GM12878 (cell line): ENCODE data around the gene ATP4A. TPM values are rescaled to one million over a fixed set of nuclear protein-coding genes. Genes with fewer than 3 reads are reported as not detected.
A peak's percentile ranks its signal among the peaks of the same experiment; 100 is the strongest.

ENCODE experiments used
- ATAC-seq: fragments of 200-7000 bp; cut with Tn5 transposase; 3 replicates; pipeline ENCODE4 v1.9.1; 2020; ENCODE audit warnings: mild to moderate bottlenecking, moderate library complexity
- BruUV-seq: library from RNA; stranded (reverse); fragments of 400-500 nt; replicated peaks from 2 replicates; lab custom pipeline; 2021; lab: Mats Ljungman, UMichigan
- CTCF ChIA-PET: fragments of 300-600 bp; sonication (Branson Sonifier 250); formaldehyde crosslinking; extraction: SDS; loops from one replicate; lab custom pipeline; 2021; ENCODE audit warnings: inconsistent platforms; lab: Yijun Ruan, JAX
- POLR2A ChIA-PET: fragments of 350-600 bp; formaldehyde crosslinking; extraction: SDS; loops from one replicate; lab custom pipeline; 2021; ENCODE audit warnings: inconsistent platforms; lab: Charles Lee
- RAD21 ChIA-PET: fragments of 300-600 bp; sonication (Branson Sonifier 250); formaldehyde crosslinking; loops from one replicate; lab custom pipeline; 2023; ENCODE audit warnings: antibody characterized with exemption; ENCODE audit not compliant: unreplicated experiment; lab: Charles Lee
- SMC1A ChIA-PET: fragments of 300-600 bp; sonication (Branson Sonifier 250); formaldehyde crosslinking; loops from one replicate; lab custom pipeline; 2023; ENCODE audit not compliant: unreplicated experiment, uncharacterized antibody; lab: Charles Lee
- DNase-seq: peaks from one replicate; pipeline ENCODE4 v3.0.0-alpha.2; 2011; ENCODE audit warnings: low read depth, low spot score
- FAIRE-seq: peaks from 3 replicates; lab custom pipeline; 2011; peaks lifted over from hg19 to GRCh38; lab: Jason Lieb, UNC
- H2AFZ ChIP-seq: 2 replicates; pipeline ENCODE4 v1.6.0; 2011; ENCODE audit warnings: low read depth, low read length, control low read depth; ENCODE audit not compliant: control insufficient read depth
- H3K27ac ChIP-seq: 2 replicates; pipeline ENCODE4 v1.5.1; 2011; ENCODE audit warnings: control low read depth; ENCODE audit not compliant: control insufficient read depth, insufficient read depth
- H3K27me3 ChIP-seq, 2 experiments: replicated peaks in 1 of 2; 2 replicates each; pipeline versions ENCODE4 v1.6.0 to v1.6.1; 2011; ENCODE audit warnings: low read length in 1 of 2; ENCODE audit not compliant: control insufficient read depth in 2 of 2, insufficient read depth in 2 of 2
- H3K36me3 ChIP-seq, 2 experiments: 2 replicates each; pipeline ENCODE4 v1.5.1; 2011; ENCODE audit warnings: low read length in 1 of 2; ENCODE audit not compliant: control insufficient read depth in 2 of 2, insufficient read depth in 2 of 2
- H3K4me1 ChIP-seq: 2 replicates; pipeline ENCODE4 v1.6.1; 2011; ENCODE audit warnings: mild to moderate bottlenecking, low read length, moderate library complexity, mixed read lengths; ENCODE audit not compliant: control insufficient read depth, insufficient read depth
- H3K4me2 ChIP-seq: 2 replicates; pipeline ENCODE4 v1.6.0; 2011; ENCODE audit warnings: control low read depth; ENCODE audit not compliant: control insufficient read depth, insufficient read depth
- H3K4me3 ChIP-seq: fragments of 200-600 bp; sonication (generic); 2 replicates; pipeline ENCODE4 v1.5.1; 2016
- H3K79me2 ChIP-seq: 2 replicates; pipeline ENCODE4 v1.6.0; 2011; ENCODE audit warnings: low read length; ENCODE audit not compliant: control insufficient read depth, insufficient read depth
- H3K9ac ChIP-seq: 2 replicates; pipeline ENCODE4 v1.8.0; 2011; ENCODE audit warnings: low read length, control low read depth, mixed read lengths; ENCODE audit not compliant: control insufficient read depth, insufficient read depth
- H3K9me3 ChIP-seq: replicated peaks from 3 replicates; pipeline ENCODE4 v1.5.1; 2011; ENCODE audit warnings: mild to moderate bottlenecking, low read length; ENCODE audit not compliant: control insufficient read depth, insufficient read depth
- H4K20me1 ChIP-seq: 2 replicates; pipeline ENCODE4 v1.6.0; 2011; ENCODE audit not compliant: control insufficient read depth, insufficient read depth
- IKZF2 ChIP-seq, 2 experiments: fragments of 450-650 bp; IDR thresholded peaks; 2 replicates each; pipeline ENCODE4 v1.6.1; 2017; ENCODE audit warnings: mild to moderate bottlenecking in 2 of 2, moderate library complexity in 2 of 2
- NR2F1 ChIP-seq: fragments of 450-650 bp; conservative IDR thresholded peaks from 2 replicates; pipeline ENCODE4 v1.6.1; 2017; ENCODE audit warnings: mild to moderate bottlenecking
- TCF12 ChIP-seq: IDR thresholded peaks from 2 replicates; pipeline ENCODE4 v1.6.1; 2011; ENCODE audit warnings: low read depth, mild to moderate bottlenecking, low read length
- USF1 ChIP-seq: IDR thresholded peaks from 2 replicates; pipeline ENCODE4 v1.6.1; 2011; ENCODE audit warnings: borderline replicate concordance, low read depth, mild to moderate bottlenecking, moderate library complexity, mixed read lengths, low read length; ENCODE audit not compliant: insufficient read depth; ENCODE audit errors: extremely low read length
- USF2 ChIP-seq: IDR thresholded peaks from 2 replicates; pipeline ENCODE4 v1.6.1; 2011; ENCODE audit warnings: low read depth, low read length, improper control_type of control experiment, borderline replicate concordance
- WGBS: methylation state at CpG from one replicate; pipeline ENCODE4 v1.1.6; 2016; ENCODE audit warnings: low lambda C conversion rate; ENCODE audit not compliant: insufficient replicate concordance, insufficient coverage; ENCODE audit errors: missing lambda C conversion rate; 5-methylcytosine and 5-hydroxymethylcytosine counted together
- in situ Hi-C: fragments of 300-500 bp; cut with MboI; formaldehyde crosslinking; loops from 9 replicates; pipeline ENCODE4 v1.14.3; 2018; ENCODE audit warnings: mixed read lengths
- intact Hi-C: fragments of 100-400 bp; cut with micrococcal nuclease; formaldehyde crosslinking; loops from one replicate; pipeline ENCODE4 v1.14.2; 2022; ENCODE audit not compliant: unreplicated experiment
- polyA plus RNA-seq, 11 experiments: library from polyadenylated mRNA; depleted of rRNA in 4 of 11; unstranded in 6 of 11; stranded (reverse) in 5 of 11; fragments of >200 nt; fragmentation: Nextera tagmentation in 4 of 11; fragmentation: Illumina TruSeq in 1 of 11; extraction: Ambion mirVana in 4 of 11; extraction: Trizol in 1 of 11; gene quantifications; 1 replicate in 1 of 11; 2 replicates in 10 of 11; pipeline versions ENCODE4 v1.2.1 to v1.2.3, GENCODE V29; 2011 to 2016; ENCODE audit warnings: inconsistent platforms in 2 of 11, missing spikeins in 2 of 11, low read depth in 1 of 11
- total RNA-seq, 4 experiments: library from RNA; depleted of rRNA in 3 of 4; stranded (reverse); fragments of >200 nt in 3 of 4; fragmentation: Illumina TruSeq in 1 of 4; extraction: Trizol in 1 of 4; gene quantifications; 2 replicates each; pipeline versions ENCODE4 v1.2.1 to v1.2.3, GENCODE V29; 2013 to 2021

The ATP4A gene
- total and polyA plus RNA-seq, 10 of the 15 experiments (the other 5 are each of a cell fraction or from before 2014, with no cell fraction given): 0.03 to 1.5 (median 0.11) TPM; not detected in 3

- no peaks in the 10 kb centered on the region for H3K9me3 ChIP-seq
Measured at GRCh38 chr19:35533822-35534392, 29.6 kb downstream of the ATP4A start.

More at GRCh38 chr19:35533822-35534392, 29.6 kb downstream of the ATP4A start:
- no peak overlapping the region for H3K4me3 ChIP-seq
- ChIA-PET SMC1A (interaction anchor here (1.0 kb wide), 1 partner anchor 10 kb away, joined by 3 read pairs; no protein-coding TSS in a partner anchor), CTCF (interaction anchor here (1.0 kb wide), 1 partner anchor 23 kb away, joined by 3 read pairs; no protein-coding TSS in a partner anchor), POLR2A (no interaction called here), RAD21 (no interaction called here)
- H4K20me1 ChIP-seq: no peaks in the 10 kb centered on the region
- in situ Hi-C loops (no loop called here), intact Hi-C loops (no loop called here)
- BruUV-seq: no TSS peak
- peaks cover 7% of the 10 kb centered on the region for H3K4me1 ChIP-seq
- DNase-seq (no peak), FAIRE-seq (no peak), ATAC-seq (peak; percentile 90)
- H3K9ac ChIP-seq: no peak overlapping the region
- peak overlapping the region; percentile 4; the same call in 1 of the 2 replicates for H2AFZ ChIP-seq
- H3K79me2 ChIP-seq: no peaks in the 10 kb centered on the region
- H3K4me2 ChIP-seq: 0 out of 2 replicates have a peak overlapping the region, but pooled peaks have one; percentile 25
- 20% methylated on average over 24 of the region's 30 CpGs for WGBS
- TF ChIP-seq USF2 (no peak), NR2F1 (peak; percentile 58), USF1 (no peak), IKZF2 (IDR thresholded peaks at IDR 0.05) (peak in 1 of 2 experiments; percentile 33; a peak in 1 of 4 replicates), TCF12 (no peak)
- H3K27me3 ChIP-seq: peaks cover 0 to 8% of the 10 kb centered on the region in 2 experiments; a peak in 3 of 4 replicates
- H3K27ac ChIP-seq: no peak overlapping the region
- H3K36me3 ChIP-seq: no peaks in the 10 kb centered on the region
